Keratinocyte (primary cell): Measurements from ENCODE around the gene DENND1C. TPM values are rescaled to one million over a fixed set of nuclear protein-coding genes. Genes with fewer than 3 reads are reported as not detected.

Experiments
- DNase-seq: peaks from one replicate; pipeline ENCODE4 v3.0.0-alpha.2; 2011; ENCODE audit warnings: low read depth, missing footprints, low spot score
- FAIRE-seq: peaks from 2 replicates; lab custom pipeline; 2011; peaks lifted over from hg19 to GRCh38; lab: Jason Lieb, UNC
- H2AFZ ChIP-seq: 2 replicates; pipeline ENCODE4 v1.6.0; 2012; ENCODE audit warnings: low read length, control low read depth, inconsistent platforms; ENCODE audit not compliant: control insufficient read depth
- H3K27ac ChIP-seq: 2 replicates; pipeline ENCODE4 v1.5.1; 2011; ENCODE audit warnings: low read length; ENCODE audit not compliant: control insufficient read depth, insufficient read depth
- H3K27me3 ChIP-seq: 3 replicates; pipeline ENCODE4 v1.6.0; 2011; ENCODE audit warnings: low read length; ENCODE audit not compliant: control insufficient read depth, insufficient read depth; ENCODE audit errors: extremely low read depth
- H3K36me3 ChIP-seq, 2 experiments: 2 replicates in 1 of 2; 3 replicates in 1 of 2; pipeline ENCODE4 v1.5.1; 2011; ENCODE audit warnings: low read length in 2 of 2, mild to moderate bottlenecking in 1 of 2; ENCODE audit not compliant: control insufficient read depth in 2 of 2, insufficient read depth in 2 of 2; ENCODE audit errors: extremely low read depth in 1 of 2
- H3K4me1 ChIP-seq: 3 replicates; pipeline ENCODE4 v1.5.1; 2011; ENCODE audit warnings: low read length; ENCODE audit not compliant: control insufficient read depth, insufficient read depth; ENCODE audit errors: extremely low read depth
- H3K4me2 ChIP-seq: 3 replicates; pipeline ENCODE4 v1.6.0; 2011; ENCODE audit warnings: low read depth, low read length; ENCODE audit not compliant: control insufficient read depth, insufficient read depth; ENCODE audit errors: extremely low read depth
- H3K4me3 ChIP-seq, 3 experiments: fragments of 200-600 bp in 1 of 3; sonication (generic) in 1 of 3; 2 replicates in 2 of 3; 3 replicates in 1 of 3; pipeline ENCODE4 v1.5.1; 2011 to 2016; ENCODE audit warnings: low read length in 3 of 3, mild to moderate bottlenecking in 3 of 3, control low read depth in 2 of 3, inconsistent platforms in 1 of 3, low read depth in 1 of 3, mixed read lengths in 1 of 3, mixed run types in 1 of 3, moderate library complexity in 1 of 3; ENCODE audit not compliant: control insufficient read depth in 2 of 3, insufficient read depth in 2 of 3; ENCODE audit errors: extremely low read depth in 1 of 3
- H3K79me2 ChIP-seq: 2 replicates; pipeline ENCODE4 v1.6.0; 2012; ENCODE audit warnings: low read length; ENCODE audit not compliant: control insufficient read depth, insufficient read depth
- H3K9ac ChIP-seq: 3 replicates; pipeline ENCODE4 v1.6.0; 2011; ENCODE audit warnings: low read length; ENCODE audit not compliant: control insufficient read depth, insufficient read depth; ENCODE audit errors: extremely low read depth
- H3K9me1 ChIP-seq: 3 replicates; pipeline ENCODE4 v1.6.0; 2011; ENCODE audit warnings: low read length; ENCODE audit not compliant: control insufficient read depth, insufficient read depth; ENCODE audit errors: extremely low read depth
- H3K9me3 ChIP-seq: 2 replicates; pipeline ENCODE4 v1.5.1; 2012; ENCODE audit warnings: low read depth, low read length; ENCODE audit not compliant: control insufficient read depth
- H4K20me1 ChIP-seq: 3 replicates; pipeline ENCODE4 v1.6.0; 2011; ENCODE audit warnings: low read length; ENCODE audit not compliant: control insufficient read depth, insufficient read depth; ENCODE audit errors: extremely low read depth
- EZH2 ChIP-seq: IDR thresholded peaks from one replicate; pipeline ENCODE4 v1.6.1; 2012; ENCODE audit warnings: inconsistent platforms, mild to moderate bottlenecking, low read length, moderate library complexity
- dilution Hi-C: fragments of 300-500 bp; cut with MboI; formaldehyde crosslinking; loops from one replicate; pipeline ENCODE4 v1.7.0; 2020; ENCODE audit warnings: low sequenced_read_pairs; ENCODE audit not compliant: extremely low pct_ligation_motif_present
- polyA plus RNA-seq, 5 experiments: library from polyadenylated mRNA; depleted of rRNA in 3 of 5; stranded (reverse) in 3 of 5; stranded (forward) in 1 of 5; unstranded in 1 of 5; fragments of >200 nt; gene quantifications; 1 replicate in 1 of 5; 2 replicates in 3 of 5; 3 replicates in 1 of 5; pipeline versions ENCODE4 v1.2.1 to v1.2.3, GENCODE V29; 2011 to 2012; ENCODE audit warnings: missing spikeins in 2 of 5, low read depth in 1 of 5, low replicate concordance in 1 of 5
- TF ChIP-seq, protein P1 (sequence below), 3 experiments: IDR thresholded peaks in 1 of 3; conservative IDR thresholded peaks in 1 of 3; optimal IDR thresholded peaks in 1 of 3; 2 replicates in 2 of 3; 3 replicates in 1 of 3; pipeline versions ENCODE3 to v1.5.1; 2011; ENCODE audit warnings: low read length in 3 of 3, mild to moderate bottlenecking in 3 of 3, moderate library complexity in 2 of 3, control low read depth in 1 of 3, inconsistent platforms in 1 of 3; ENCODE audit not compliant: insufficient read depth in 2 of 3; ENCODE audit errors: extremely low read depth in 1 of 3

DENND1C gene
- polyA plus RNA-seq, 1 donor (not counting 4 experiments of a cell fraction or from before 2014, with no cell fraction given), result 0.09 TPM

DNA sequence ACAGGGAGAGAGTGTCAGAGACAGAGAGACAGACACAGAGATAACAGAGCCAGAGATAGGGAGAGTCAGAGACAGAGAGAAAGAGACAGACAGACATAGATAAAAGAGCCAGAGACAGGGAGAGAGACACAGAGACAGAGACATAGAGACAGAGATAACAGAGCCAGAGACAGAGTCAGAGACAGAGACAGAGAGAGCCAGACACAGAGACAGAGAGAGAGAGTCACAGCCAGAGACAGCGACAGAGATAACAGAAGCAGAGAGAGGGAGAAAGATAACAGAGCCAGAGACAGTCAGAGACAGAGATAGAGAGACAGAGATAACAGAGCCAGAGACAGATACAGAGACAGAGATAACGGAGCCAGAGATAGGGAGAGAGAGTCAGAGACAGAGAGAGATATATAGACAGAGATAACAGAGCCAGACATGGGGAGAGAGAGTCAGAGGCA, 48.4 kb upstream of the DENND1C start:
- Histone ChIP-seq H3K4me1 (peaks cover 20% of the 10 kb centered on the region), H4K20me1 (no peaks in the 10 kb centered on the region), H3K36me3 (peaks cover 2 to 3% of the 10 kb centered on the region in 2 experiments), H2AFZ (peak overlapping the region; percentile 89), H3K4me2 (peak overlapping the region; percentile 96), H3K79me2 (peaks cover 30% of the 10 kb centered on the region), H3K27me3 (no peaks in the 10 kb centered on the region), H3K27ac (peak overlapping the region; percentile 84), H3K4me3 (peak overlapping the region; percentile 70 to 95 (median 93)), H3K9me1 (no peaks in the 10 kb centered on the region), H3K9ac (peak overlapping the region; percentile 85), H3K9me3 (no peaks in the 10 kb centered on the region)
- dilution Hi-C loops, result no loop called here
- DNase-seq (no peak), FAIRE-seq (peak; percentile 56)
- TF ChIP-seq, protein P1, sequence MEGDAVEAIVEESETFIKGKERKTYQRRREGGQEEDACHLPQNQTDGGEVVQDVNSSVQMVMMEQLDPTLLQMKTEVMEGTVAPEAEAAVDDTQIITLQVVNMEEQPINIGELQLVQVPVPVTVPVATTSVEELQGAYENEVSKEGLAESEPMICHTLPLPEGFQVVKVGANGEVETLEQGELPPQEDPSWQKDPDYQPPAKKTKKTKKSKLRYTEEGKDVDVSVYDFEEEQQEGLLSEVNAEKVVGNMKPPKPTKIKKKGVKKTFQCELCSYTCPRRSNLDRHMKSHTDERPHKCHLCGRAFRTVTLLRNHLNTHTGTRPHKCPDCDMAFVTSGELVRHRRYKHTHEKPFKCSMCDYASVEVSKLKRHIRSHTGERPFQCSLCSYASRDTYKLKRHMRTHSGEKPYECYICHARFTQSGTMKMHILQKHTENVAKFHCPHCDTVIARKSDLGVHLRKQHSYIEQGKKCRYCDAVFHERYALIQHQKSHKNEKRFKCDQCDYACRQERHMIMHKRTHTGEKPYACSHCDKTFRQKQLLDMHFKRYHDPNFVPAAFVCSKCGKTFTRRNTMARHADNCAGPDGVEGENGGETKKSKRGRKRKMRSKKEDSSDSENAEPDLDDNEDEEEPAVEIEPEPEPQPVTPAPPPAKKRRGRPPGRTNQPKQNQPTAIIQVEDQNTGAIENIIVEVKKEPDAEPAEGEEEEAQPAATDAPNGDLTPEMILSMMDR (optimal IDR thresholded peaks at IDR 0.05 in 1 of 3, IDR thresholded peaks at IDR 0.05 in 1 of 3, conservative IDR thresholded peaks at IDR 0.05 in 1 of 3; ENCODE audit: extremely low read depth in 1 of 3, insufficient read depth in 2 of 3, low read length in 3 of 3), result no peak
- no peak for TF ChIP-seq EZH2

DNA sequence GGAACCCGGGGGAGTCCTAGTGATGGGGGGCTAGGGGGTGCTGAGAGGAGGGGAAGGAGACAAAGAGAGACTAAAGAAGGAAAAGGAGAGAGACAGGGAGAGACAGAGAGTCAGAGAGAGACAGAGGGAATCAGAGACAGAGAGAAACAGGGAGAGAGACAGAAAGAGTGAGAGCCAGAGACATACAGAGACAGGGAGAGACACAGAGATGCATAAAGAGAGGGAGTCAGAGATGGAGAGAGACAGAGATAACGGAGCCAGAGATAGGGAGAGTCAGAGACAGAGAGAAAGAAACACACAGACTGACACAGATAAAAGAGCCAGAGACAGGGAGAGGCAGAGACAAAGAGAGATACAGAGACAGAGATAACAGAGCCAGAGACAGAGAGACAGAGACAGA, 47.8 kb upstream of the DENND1C start:
- Histone ChIP-seq H3K4me3 (no peak overlapping the region), H3K27ac (no peak overlapping the region), H3K27me3 (no peaks in the 10 kb centered on the region), H4K20me1 (no peaks in the 10 kb centered on the region), H2AFZ (no peak overlapping the region), H3K9me1 (no peaks in the 10 kb centered on the region), H3K4me1 (peaks cover 16% of the 10 kb centered on the region), H3K79me2 (peaks cover 26% of the 10 kb centered on the region), H3K9me3 (no peaks in the 10 kb centered on the region), H3K4me2 (no peak overlapping the region), H3K36me3 (peaks cover 0 to under 1% of the 10 kb centered on the region in 2 experiments), H3K9ac (no peak overlapping the region)
- no peak for DNase-seq
- FAIRE-seq, result no peak
- TF ChIP-seq, protein P1 (optimal IDR thresholded peaks at IDR 0.05 in 1 of 3, IDR thresholded peaks at IDR 0.05 in 1 of 3, conservative IDR thresholded peaks at IDR 0.05 in 1 of 3; ENCODE audit: extremely low read depth in 1 of 3, insufficient read depth in 2 of 3, low read length in 3 of 3), result no peak
- TF ChIP-seq EZH2, result no peak
- dilution Hi-C loops, result no loop called here
